NCI-H1105 (cell line): ENCODE data around the gene RGS1.

Experiments used
- DNase-seq: peaks from one replicate; lab custom pipeline; 2025; lab: John Stamatoyannopoulos, UW

Gene RGS1

DNA sequence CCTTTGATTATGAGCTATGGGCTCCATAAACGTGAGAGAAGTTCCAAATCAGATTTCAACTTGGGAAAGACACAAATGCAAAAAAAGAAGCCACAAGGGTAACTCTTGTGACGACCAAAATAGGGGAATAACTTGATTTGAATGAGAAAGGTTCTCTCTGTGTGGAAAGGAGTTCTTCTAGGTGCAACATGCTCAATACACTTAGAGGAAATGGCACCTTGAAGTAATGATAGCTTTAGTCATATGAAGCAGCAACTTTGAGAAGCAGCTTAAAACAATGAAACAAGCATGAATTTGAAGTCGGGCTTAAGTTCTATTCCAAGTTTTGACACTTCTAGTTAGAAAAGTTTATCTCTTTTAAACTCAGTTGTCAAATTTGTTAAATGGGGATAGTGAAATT lies 21.8 kb upstream of the RGS1 start:
- no peak for DNase-seq

DNA sequence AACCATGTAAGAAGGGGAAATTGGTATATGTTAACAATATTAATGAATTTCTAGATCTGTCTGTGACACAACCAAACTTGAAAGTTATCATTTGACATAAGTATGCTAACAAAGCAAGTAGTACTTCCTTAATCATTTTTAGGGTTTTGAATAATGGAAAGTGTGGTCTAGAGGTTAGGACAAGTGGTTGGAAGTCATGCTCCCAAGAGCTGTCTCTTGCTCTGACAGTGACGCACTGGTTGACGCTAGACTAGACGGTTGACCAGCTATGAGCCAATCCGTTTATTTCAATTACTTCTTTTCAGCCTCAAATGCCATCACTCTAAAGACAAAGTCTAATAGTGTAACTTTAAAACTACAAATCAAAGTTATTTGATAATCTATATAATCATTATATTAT lies 20.7 kb upstream of the RGS1 start:
- no peak for DNase-seq

DNA sequence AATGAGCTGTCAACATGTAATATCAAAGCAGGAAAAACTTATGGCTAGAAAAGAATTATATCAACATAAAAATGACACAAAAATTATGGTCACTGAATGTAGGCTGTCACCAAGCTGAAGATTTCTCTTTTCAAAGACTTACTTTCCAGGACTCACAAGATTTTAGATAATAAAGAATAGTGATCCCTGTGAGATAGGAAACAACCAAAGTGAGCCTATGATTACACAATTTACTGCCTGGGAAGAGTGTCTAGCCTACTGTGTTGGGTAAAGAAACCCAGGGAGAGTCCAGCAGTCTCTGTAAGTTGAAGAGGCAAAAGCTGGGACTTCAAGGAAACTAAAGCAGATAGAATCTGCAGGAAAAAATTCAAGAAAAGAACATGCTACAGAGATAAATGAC lies 20.2 kb upstream of the RGS1 start:
- no peak for DNase-seq

DNA sequence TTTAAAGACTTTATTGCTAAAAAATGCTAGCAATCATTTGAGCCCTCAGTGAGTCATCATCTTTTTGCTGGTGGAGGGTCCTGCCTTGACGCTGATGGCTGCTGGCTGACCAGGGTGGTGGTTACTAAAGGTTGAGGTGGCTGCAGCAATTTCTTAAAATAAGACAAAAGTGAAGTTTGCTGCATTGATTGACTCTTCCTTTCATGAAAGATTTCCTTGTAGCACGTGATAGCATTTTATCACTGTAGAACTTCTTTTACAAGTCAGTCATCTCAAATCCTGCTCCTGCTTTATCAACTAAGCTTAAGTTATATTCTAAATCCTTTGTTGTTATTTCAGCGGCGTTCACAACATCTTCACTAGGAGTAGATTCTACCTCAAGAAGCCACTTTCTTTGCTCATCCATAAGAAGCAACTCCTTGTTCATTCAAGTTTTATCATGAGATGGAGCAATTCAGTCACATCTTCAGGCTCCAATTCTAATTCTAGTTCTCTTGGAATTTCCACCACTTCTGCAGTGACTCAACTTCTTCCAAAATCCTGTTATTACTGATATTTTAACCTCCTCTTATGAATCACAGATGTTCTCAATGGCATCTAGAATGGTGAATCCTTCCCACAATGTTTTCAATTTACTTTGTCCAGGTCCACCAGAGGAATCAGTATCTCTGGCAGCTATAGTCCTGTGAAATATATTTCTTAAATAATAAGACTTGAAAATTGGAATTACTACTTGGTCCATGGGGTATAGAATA lies 17.6 kb upstream of the RGS1 start:
- DNase-seq, result no peak

DNA sequence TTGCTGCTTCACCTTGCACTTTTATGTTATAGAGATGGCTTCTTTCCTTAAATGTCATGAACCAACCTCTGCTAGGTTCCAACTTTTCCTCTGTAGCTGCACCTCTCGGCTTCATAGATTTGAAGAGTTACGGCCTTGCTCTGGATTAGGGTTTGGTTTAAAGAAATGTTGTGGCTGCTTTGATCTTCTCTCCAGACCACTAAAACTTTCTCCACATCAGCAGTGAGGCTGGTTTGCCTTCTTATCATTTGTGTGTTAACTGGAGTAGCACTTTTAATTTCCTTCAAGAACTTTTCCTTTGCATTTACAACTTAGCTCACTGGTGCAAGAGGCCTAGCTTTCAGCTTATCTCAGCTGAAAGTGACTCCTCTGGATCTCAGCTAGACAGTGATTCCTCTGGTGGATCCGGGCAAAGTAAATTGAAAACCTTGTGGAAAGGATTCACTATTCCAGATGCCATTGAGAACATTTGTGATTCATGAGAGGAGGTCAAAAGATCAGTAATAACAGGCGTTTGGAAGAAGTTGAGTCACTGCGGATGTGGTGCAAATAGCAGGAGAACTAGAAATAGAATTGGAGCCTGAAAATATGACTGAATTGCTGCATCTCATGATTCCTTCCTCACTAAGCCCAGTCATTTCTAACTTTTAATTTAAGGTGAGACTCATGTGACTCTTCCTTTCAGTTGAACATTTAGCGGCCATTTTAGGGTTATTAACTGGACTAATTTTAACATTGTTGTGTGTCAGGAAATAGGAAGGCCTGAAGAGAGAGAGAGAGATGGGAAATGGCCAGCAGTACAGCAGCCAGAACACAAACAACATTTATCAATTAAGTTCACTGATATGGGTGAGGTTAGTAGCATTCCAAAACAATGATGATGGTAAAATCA lies 16.2 kb upstream of the RGS1 start:
- DNase-seq, result no peak

DNA sequence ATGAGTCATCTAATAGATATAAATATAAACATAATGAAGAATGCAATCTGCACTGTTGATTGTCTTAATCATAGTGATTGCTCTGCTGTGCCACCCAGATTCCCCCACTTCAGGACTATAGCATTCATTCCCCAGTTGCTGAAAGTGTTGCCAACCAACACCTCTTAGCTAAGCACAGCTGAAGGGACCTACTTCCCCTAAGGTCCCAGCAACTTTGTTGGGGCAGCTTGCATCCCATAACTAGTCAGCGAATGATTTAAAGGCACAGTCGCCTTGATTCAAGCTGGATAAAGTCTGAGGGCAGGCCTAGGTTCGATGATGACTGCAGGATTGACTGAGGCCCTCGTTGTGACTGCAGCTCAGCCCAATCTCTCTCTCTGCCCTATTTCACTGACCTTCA lies 14.3 kb upstream of the RGS1 start:
- DNase-seq, result no peak

DNA sequence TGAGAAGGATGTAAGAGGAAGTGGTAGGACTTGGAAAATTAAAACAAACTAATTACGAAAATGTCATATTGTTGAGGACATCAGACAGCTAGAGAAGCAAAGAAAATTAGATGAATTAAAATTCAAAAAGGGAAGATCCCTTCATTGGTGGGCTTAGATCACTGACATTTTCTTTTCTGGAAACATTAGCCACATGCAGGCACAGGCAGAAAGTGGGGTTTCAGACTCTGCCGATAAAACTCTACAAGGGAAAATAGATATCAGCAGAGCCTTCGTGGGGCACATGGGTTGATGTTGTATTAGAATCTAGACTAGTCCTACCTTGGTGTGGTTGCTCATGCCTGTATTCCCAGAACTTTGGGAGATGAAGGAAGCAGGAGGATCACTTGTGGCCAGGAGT lies 12.4 kb upstream of the RGS1 start:
- no peak for DNase-seq

DNA sequence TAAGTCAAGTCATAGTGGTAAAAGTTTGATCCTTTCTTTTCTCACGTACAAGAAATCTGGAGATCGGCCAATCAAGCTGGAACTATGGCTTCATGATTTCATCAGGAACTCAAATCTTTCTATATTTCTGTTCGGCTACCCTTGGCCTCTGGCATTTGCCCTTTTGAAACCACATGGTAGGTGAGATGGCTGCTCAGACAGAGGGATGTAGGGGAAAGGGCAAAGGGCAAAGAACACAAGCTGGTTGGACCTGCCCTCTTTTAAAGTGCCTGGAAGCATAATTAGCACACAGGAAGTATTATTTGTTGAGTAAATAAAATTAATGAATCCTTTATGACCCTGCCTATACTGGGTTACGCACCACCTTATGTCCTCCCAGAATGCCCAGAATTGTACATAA lies 11.5 kb upstream of the RGS1 start:
- DNase-seq, result no peak

DNA sequence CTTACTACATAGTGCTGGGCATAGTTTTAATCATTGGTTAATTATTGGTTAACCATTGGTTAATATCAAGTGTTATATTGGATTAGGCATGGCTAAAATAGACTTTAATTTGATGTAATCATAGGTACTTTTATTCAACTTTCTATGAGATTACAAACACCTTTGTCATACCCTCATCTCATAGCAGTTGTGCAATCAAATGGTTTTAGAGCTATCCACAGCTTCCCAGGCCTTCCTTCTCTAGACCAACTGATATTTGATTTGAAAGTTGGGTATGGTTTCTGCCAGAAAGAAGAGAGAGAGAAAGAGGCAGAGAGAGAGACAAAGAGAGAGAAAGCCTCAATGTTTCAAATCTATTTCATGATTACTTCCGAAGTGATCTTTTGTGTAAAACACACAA lies 9.6 kb upstream of the RGS1 start:
- no peak for DNase-seq

DNA sequence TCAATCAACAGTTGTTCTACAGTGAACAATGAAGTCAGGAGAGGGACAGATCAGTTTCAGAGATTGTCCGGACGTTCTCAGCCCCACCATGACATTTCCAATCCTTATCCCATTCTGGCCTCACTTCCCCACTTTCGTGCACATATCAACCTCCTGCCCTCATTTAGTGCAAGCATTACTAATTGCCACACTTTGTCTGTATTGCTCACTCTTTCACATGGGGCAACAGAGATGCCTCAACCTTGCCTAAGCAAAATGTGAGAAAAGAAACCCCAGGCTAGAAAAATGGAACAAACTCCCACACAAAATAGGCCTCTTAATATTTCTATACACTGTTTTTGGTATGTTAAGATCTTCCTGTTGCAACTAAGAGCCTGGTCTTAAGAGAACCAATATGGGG lies 8.9 kb upstream of the RGS1 start:
- DNase-seq, result no peak

DNA sequence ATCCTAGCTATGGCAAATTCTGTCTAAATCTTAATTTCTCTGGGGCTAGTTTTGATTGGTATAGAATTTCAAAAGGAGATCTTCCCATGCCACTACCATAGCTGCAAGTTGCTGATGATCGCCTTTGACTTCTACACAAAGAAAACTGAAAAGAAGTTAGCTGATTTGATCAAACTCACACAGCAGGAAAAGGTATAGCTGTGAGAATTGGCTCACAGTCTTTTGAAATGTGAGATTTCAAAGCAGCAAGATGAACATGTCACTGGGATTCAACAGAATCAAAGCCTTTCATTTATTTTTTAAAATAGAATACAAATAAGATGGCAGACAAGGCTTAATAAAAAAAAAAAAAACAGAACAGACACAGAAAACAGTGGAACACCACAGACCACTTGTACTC lies 7.5 kb upstream of the RGS1 start:
- no peak for DNase-seq

DNA sequence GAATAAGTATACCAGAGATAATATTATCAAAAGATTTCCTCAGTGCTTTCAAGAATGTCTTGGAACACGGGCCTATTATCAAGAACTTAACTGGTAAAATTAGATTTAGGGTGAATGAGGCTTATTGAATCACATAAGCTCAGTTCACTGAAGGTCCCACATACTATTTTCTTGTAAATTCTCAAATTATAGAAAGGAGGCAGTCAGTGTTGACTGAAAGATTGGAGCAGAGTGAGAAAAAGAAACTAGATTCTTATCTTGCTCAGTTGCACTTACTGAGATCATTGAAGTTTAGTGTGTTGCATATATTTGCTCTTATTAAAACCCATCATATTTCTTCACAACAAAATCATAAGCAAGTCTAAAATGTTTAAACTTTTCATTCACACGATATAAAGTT lies 3.9 kb upstream of the RGS1 start:
- no peak for DNase-seq

DNA sequence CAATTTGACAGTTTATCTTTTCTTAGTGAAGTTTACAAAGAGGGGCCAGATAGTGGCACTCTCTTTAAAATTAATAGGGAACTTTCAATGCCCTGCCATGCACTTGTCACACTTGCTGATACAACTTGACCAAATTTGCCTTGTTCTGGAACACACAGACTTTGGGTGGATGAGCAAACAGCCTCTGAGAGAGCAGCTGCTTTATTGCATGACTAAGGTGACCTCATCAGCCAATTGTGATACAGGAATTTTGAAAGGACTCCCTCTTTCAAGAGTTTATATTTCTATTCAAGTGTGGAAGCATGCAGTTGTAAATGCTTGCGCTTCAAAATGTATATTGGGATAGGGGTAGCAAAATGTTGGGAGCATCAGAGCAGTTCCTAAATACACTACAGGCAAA lies 2.1 kb upstream of the RGS1 start:
- no peak for DNase-seq

DNA sequence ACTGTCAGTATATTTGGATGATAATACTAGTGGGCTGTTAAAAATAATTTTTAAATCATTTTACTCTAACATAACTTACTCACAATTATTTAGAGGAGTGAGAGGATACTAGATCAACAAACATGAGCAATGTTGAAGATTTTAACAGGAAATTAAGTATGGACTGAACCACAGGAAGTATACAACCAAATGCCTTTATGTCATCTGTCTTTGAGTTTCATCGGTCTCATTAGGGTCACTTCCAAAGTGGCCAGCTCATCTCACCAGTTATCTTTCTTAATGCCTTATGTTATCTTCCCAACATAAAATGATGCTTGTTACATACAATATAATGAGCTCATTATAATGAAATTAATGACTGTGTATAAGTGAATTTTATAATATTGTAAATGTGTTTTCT lies 1.5 kb upstream of the RGS1 start:
- DNase-seq, result no peak

DNA sequence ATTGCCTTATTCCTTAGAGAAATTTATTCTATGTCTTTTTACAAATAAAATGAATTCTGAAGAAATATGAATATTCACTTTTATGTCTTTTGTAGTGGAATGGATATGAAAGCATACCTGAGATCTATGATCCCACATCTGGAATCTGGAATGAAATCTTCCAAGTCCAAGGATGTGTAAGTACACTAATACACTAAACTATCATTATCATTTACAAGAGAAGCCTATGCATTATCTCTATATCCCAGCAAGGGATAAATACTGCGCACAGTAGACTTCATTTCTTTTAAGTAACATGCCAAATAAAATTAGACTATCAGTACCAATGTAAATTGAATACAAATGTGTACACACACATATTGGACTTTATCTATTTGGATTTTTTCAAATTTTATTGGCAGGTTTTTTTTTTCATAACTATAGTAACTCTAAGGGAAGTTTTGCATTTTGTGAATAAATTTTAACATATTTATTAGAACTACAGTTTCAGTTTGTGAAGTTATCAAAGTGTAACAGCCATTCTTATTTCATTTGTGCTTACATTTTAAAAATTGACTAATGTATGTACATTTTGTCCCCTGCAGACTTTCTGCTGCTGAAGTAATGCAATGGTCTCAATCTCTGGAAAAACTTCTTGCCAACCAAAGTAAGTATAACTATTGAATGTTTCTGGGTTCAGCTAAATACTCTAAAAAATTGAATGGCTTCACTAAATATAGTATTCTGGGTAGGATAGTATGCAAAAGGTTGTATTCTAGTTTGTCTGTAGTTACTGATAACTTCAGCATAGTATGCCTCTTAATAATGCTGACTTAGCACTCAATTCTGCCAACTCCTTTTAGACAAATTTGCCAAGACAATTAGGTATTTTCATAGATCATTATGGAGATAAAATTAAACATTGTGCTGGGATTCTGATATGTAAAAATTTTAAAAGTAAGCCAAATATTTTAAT lies 894 bp downstream of the RGS1 start:
- no peak for DNase-seq

DNA sequence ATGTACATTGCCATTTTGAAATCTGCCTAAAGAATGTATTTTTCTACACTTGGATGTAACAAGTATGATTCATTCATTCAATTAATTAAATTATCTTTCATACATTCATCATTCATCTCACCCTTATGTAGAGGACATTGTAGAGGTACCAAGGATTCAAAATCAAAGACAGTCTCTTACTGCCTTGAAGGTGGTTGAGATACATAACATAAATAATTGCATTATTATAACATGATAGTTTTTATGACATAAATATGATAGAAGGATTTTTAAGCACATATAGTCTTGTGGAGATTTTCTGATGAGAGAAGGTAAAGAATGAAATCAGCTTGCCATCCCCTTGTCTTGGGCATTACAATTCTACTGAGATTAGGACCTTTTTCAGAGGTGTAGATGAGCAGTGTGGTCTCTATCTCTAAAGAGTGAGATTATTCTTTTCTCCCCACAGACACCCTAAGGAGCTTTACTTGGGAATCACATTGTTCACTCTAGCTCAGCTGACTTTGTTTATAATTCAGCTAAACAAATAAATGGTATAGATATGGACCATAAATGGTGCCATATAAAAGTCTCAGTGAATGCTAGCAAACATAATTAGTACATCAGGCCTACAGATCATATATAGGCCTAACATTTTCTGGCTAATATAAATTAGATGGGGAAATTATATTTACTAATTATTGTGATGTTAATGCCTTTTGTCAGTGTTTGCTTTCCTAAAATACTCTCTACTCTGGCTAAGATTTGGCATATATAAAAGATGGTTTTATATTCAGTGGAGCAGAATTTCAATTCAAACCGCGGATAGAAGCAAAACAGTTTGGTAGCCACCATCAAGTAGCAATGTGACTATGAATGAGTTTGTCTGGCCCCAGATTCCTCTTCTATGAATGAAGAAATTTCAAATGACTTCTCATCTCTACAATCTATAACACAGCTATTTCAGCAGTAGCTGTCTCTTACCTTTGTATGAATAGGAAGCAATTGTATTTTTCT lies 1.9 kb downstream of the RGS1 start:
- no peak for DNase-seq

DNA sequence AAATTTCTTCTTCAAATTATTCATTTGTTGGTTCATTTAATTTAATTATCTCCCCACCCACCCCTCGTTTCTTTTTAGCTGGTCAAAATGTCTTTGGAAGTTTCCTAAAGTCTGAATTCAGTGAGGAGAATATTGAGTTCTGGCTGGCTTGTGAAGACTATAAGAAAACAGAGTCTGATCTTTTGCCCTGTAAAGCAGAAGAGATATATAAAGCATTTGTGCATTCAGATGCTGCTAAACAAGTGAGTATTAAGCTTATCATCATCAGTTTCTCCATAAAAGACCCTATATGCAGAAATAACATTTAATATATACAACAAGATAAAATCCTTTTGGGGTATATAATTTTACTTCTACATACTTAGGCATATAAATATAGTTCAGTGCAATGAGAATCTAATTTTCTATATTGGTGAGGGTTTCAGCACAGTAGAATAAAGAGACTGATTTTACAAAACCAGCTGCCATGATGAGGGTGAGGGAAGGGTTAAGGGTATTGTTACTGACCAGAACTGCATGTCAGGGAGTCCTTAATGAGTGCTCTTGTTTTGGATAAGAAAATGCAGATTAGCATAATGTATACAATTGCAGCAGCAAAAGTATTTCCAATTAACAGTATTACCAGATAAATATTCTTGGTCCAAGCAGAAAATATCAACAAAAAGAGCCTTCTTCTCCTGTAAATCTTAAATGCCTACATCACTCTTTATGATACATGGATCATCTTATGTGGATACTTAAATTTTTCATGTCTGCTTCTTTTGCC lies 2.8 kb downstream of the RGS1 start:
- DNase-seq, result no peak

DNA sequence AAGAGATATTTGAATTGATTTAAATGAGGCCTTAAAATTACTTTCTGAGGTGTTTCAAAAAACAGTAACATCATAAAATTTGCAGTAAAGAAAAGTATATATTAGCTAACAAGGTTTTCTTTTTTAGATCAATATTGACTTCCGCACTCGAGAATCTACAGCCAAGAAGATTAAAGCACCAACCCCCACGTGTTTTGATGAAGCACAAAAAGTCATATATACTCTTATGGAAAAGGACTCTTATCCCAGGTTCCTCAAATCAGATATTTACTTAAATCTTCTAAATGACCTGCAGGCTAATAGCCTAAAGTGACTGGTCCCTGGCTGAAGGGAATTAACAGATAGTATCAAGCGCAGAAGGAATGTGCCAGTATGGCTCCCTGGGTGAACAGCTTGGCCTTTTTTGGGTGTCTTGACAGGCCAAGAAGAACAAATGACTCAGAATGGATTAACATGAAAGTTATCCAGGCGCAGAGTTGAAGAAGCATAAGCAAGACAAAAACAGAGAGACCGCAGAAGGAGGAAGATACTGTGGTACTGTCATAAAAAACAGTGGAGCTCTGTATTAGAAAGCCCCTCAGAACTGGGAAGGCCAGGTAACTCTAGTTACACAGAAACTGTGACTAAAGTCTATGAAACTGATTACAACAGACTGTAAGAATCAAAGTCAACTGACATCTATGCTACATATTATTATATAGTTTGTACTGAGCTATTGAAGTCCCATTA lies 3.6 kb downstream of the RGS1 start:
- DNase-seq, result no peak

DNA sequence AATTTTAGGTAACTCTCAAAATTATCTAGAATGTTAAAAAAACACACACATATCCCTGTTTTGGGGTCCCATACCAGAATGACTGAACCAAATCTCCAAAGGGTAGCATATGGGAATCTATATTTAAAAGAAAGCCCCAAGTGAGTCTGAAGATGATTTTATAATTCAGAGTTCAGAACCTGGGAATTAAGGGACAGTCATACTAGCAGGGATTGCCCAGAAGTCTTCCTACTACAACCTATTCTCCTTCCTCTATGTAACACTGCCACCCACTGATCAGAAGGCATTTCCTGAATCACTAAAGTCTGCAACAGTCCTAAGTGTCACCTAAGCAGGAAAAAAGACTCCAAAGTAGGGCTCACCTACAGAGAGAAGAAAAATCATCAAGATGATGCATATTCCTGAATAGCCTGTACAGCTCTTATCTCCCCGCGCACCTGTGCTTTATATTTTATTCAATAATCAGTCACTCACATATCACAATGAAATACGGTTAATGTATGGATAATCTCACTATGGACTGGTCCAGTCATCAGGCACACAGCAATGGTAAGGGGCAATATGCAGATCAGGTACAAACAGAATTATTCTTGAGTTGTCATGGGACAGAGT lies 4.9 kb downstream of the RGS1 start:
- no peak for DNase-seq
